GM21737 (cell line): ENCODE results near the gene ESD.
"Not testable (repeated sequence)": the region's sequence is repeated elsewhere in the genome, so short reads cannot be mapped to it uniquely, and the experiment has no call there.

Experiments used
- ATAC-seq: cut with Tn5 transposase; IDR thresholded peaks from one replicate; pipeline ENCODE4 v1.9.1; 2021; ENCODE audit warnings: mild to moderate bottlenecking, moderate library complexity; ENCODE audit not compliant: unreplicated experiment

ESD gene

GRCh38 chr13:46796129-46796514 is 839 bp downstream of the ESD start:
- no peak for ATAC-seq

GRCh38 chr13:46795321-46795720 is 1.6 kb downstream of the ESD start:
- no peak for ATAC-seq

- no peak for ATAC-seq
Measured at GRCh38 chr13:46783504-46783903, 13.5 kb downstream of the ESD start.

- ATAC-seq = no peak
Measured at GRCh38 chr13:46782691-46783090, 14.3 kb downstream of the ESD start.

- no peak for ATAC-seq
Measured at GRCh38 chr13:46782066-46782465, 14.9 kb downstream of the ESD start.

- no peak for ATAC-seq
Measured at GRCh38 chr13:46778890-46779289, 18.1 kb downstream of the ESD start.

GRCh38 chr13:46778095-46778494 is 18.9 kb downstream of the ESD start:
- ATAC-seq = no peak

GRCh38 chr13:46775385-46776107 is 21.4 kb downstream of the ESD start:
- ATAC-seq = no peak

- no peak for ATAC-seq
Measured at GRCh38 chr13:46773541-46773940, 23.4 kb downstream of the ESD start.

GRCh38 chr13:46771693-46772092 is 25.3 kb downstream of the ESD start:
- no peak for ATAC-seq

GRCh38 chr13:46769925-46770324 is 27.0 kb downstream of the ESD start:
- ATAC-seq = not testable (repeated sequence)

GRCh38 chr13:46761866-46762265 is 35.1 kb downstream of the ESD start:
- no peak for ATAC-seq

GRCh38 chr13:46761174-46761573 is 35.8 kb downstream of the ESD start:
- ATAC-seq = no peak

- ATAC-seq = no peak
Measured at GRCh38 chr13:46759846-46760245, 37.1 kb downstream of the ESD start.

GRCh38 chr13:46757640-46758039 is 39.3 kb downstream of the ESD start:
- ATAC-seq = no peak

GRCh38 chr13:46756977-46757376 is 40.0 kb downstream of the ESD start:
- no peak for ATAC-seq

- ATAC-seq = not testable (repeated sequence)
Measured at GRCh38 chr13:46755508-46755907, 41.5 kb downstream of the ESD start.

GRCh38 chr13:46754812-46755211 is 42.1 kb downstream of the ESD start:
- no peak for ATAC-seq

- no peak for ATAC-seq
Measured at GRCh38 chr13:46753917-46754316, 43.0 kb downstream of the ESD start.

GRCh38 chr13:46753137-46753536 is 43.8 kb downstream of the ESD start:
- no peak for ATAC-seq

GRCh38 chr13:46751811-46752635 is 44.9 kb downstream of the ESD start:
- peak; percentile 56 for ATAC-seq

GRCh38 chr13:46749951-46750350 is 47.0 kb downstream of the ESD start:
- no peak for ATAC-seq
